Mesothelial cell of epicardium (in vitro differentiated cells): ENCODE results near the gene SLCO2A1. TPM values are rescaled to one million over a fixed set of nuclear protein-coding genes. Genes with fewer than 3 reads are reported as not detected.

ENCODE experiments used
- DNase-seq, 2 experiments: peaks; one replicate each; pipeline ENCODE4 v3.0.0; 2021; ENCODE audit warnings: low spot score in 2 of 2; ENCODE audit not compliant: unreplicated experiment in 2 of 2
- H3K27ac Mint-ChIP-seq: 2 replicates; pipeline ENCODE4 v1.8.0; 2021; ENCODE audit warnings: mixed read lengths
- H3K27me3 Mint-ChIP-seq: 2 replicates; pipeline ENCODE4 v1.8.0; 2021; ENCODE audit warnings: low read depth, mixed read lengths
- H3K36me3 Mint-ChIP-seq: 2 replicates; pipeline ENCODE4 v1.8.0; 2021; ENCODE audit warnings: mixed read lengths
- H3K4me1 Mint-ChIP-seq: 2 replicates; pipeline ENCODE4 v1.8.0; 2021; ENCODE audit warnings: mixed read lengths
- H3K4me3 Mint-ChIP-seq: 2 replicates; pipeline ENCODE4 v1.8.0; 2021; ENCODE audit warnings: mild to moderate bottlenecking, moderate library complexity, mixed read lengths
- H3K9me3 Mint-ChIP-seq: 2 replicates; pipeline ENCODE4 v1.8.0; 2021; ENCODE audit warnings: mixed read lengths
- CTCF ChIP-seq: fragments of 200-600 bp; sonication (generic); IDR thresholded peaks from one replicate; pipeline ENCODE4 v1.5.0; 2021; ENCODE audit warnings: antibody characterized with exemption; ENCODE audit not compliant: unreplicated experiment
- total RNA-seq: library from RNA; stranded (reverse); gene quantifications from 3 replicates; pipeline ENCODE4 v1.2.1, GENCODE V29; 2021

SLCO2A1 gene
- total RNA-seq, 1 donor from 2014 or later = 24.1 TPM

GRCh38 chr3:133896002-133896761 is 133.5 kb downstream of the SLCO2A1 start:
- Mint-ChIP-seq H3K27ac (peak overlapping the region; percentile 86), H3K36me3 (no peaks in the 10 kb centered on the region), H3K27me3 (peaks cover 63% of the 10 kb centered on the region), H3K4me1 (peaks cover 6% of the 10 kb centered on the region), H3K9me3 (no peaks in the 10 kb centered on the region), H3K4me3 (peak overlapping the region; percentile 87)
- DNase-seq = no peak
- no peak for TF ChIP-seq CTCF

- Mint-ChIP-seq H3K4me1 (peaks cover 6% of the 10 kb centered on the region), H3K36me3 (no peaks in the 10 kb centered on the region), H3K4me3 (peak within 1 kb of the TSS; percentile 87), H3K27ac (peak within 1 kb of the TSS; percentile 86), H3K9me3 (no peaks in the 10 kb centered on the region), H3K27me3 (peaks cover 59% of the 10 kb centered on the region)
- no peak for TF ChIP-seq CTCF
- peak; percentile 56 to 69 for DNase-seq
Observed at GRCh38 chr3:133895208-133896001, 134.3 kb downstream of the SLCO2A1 start, which contains the start of gene RAB6B. TSS of gene RAB6B (minus strand) at chr3:133895882. CDS start at chr3:133895466, 416 bp downstream.

- Mint-ChIP-seq H3K9me3 (no peaks in the 10 kb centered on the region), H3K27ac (no peak overlapping the region), H3K4me1 (peaks cover 6% of the 10 kb centered on the region), H3K4me3 (peak overlapping the region; percentile 64), H3K36me3 (no peaks in the 10 kb centered on the region), H3K27me3 (peaks cover 50% of the 10 kb centered on the region)
- no peak for TF ChIP-seq CTCF
- no peak for DNase-seq
Observed at GRCh38 chr3:133894353-133895207, 135.1 kb downstream of the SLCO2A1 start.

- Mint-ChIP-seq H3K27ac (no peak overlapping the region), H3K4me3 (peak overlapping the region; percentile 64), H3K4me1 (peaks cover 6% of the 10 kb centered on the region), H3K36me3 (no peaks in the 10 kb centered on the region), H3K9me3 (no peaks in the 10 kb centered on the region), H3K27me3 (peaks cover 45% of the 10 kb centered on the region)
- no peak for TF ChIP-seq CTCF
- DNase-seq = no peak
Observed at GRCh38 chr3:133893683-133894352, 135.9 kb downstream of the SLCO2A1 start.
